Measurements from ENCODE around the gene EMID1.

Gene EMID1

GRCh38 chr22:29290061-29290460 lies 84.4 kb downstream of the EMID1 start:
- Histone ChIP-seq H3K27me3 (replicated peaks; ENCODE audit: control insufficient read depth, insufficient read depth, low read length, poor library complexity, severe bottlenecking) (no peaks in the 10 kb centered on the region), H3K4me1 (ENCODE audit: control insufficient read depth, insufficient read depth, low read length, poor library complexity, severe bottlenecking) (no peaks in the 10 kb centered on the region), H3K4me3 (ENCODE audit: insufficient read depth, low read depth, low read length, poor library complexity, severe bottlenecking) (no peak overlapping the region), H3K36me3 (ENCODE audit: control insufficient read depth, insufficient read depth, low read length) (peaks cover 96% of the 10 kb centered on the region), H3K27ac (ENCODE audit: insufficient read depth, low read length, poor library complexity, severe bottlenecking) (no peak overlapping the region), H3K9me3 (ENCODE audit: control insufficient read depth, low read length) (no peaks in the 10 kb centered on the region)
- no peak for DNase-seq

GRCh38 chr22:29291215-29291614 lies 85.5 kb downstream of the EMID1 start:
- Histone ChIP-seq H3K27ac (ENCODE audit: insufficient read depth, low read length, poor library complexity, severe bottlenecking) (no peak overlapping the region), H3K36me3 (ENCODE audit: control insufficient read depth, insufficient read depth, low read length) (peaks cover 98% of the 10 kb centered on the region), H3K27me3 (replicated peaks; ENCODE audit: control insufficient read depth, insufficient read depth, low read length, poor library complexity, severe bottlenecking) (no peaks in the 10 kb centered on the region), H3K9me3 (ENCODE audit: control insufficient read depth, low read length) (no peaks in the 10 kb centered on the region), H3K4me1 (ENCODE audit: control insufficient read depth, insufficient read depth, low read length, poor library complexity, severe bottlenecking) (no peaks in the 10 kb centered on the region), H3K4me3 (ENCODE audit: insufficient read depth, low read depth, low read length, poor library complexity, severe bottlenecking) (no peak overlapping the region)
- DNase-seq, result no peak

- no peaks in the 10 kb centered on the region for H3K27me3 ChIP-seq (replicated peaks; ENCODE audit: control insufficient read depth, insufficient read depth, low read length, poor library complexity, severe bottlenecking)
- no peaks in the 10 kb centered on the region for H3K4me1 ChIP-seq (ENCODE audit: control insufficient read depth, insufficient read depth, low read length, poor library complexity, severe bottlenecking)
- no peak for DNase-seq
- H3K4me3 ChIP-seq (ENCODE audit: insufficient read depth, low read depth, low read length, poor library complexity, severe bottlenecking), result no peak overlapping the region
- no peaks in the 10 kb centered on the region for H3K9me3 ChIP-seq (ENCODE audit: control insufficient read depth, low read length)
- peaks cover 98% of the 10 kb centered on the region for H3K36me3 ChIP-seq (ENCODE audit: control insufficient read depth, insufficient read depth, low read length)
- no peak overlapping the region for H3K27ac ChIP-seq (ENCODE audit: insufficient read depth, low read length, poor library complexity, severe bottlenecking)
Measured at GRCh38 chr22:29292379-29292778, 86.7 kb downstream of the EMID1 start.

DNA sequence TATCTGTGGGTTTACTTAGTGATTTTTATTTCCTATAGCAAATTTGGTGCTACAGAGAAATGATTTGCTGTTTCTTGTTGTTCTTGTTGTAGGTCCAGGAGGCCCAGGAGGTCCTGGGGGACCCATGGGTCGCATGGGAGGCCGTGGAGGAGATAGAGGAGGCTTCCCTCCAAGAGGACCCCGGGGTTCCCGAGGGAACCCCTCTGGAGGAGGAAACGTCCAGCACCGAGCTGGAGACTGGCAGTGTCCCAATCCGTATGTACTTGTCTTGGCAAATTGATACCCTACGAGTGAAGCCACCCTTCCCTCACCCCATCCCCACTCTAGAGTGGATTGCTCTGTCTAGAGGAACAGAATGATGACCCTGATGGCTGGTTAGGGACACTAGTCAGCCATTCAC lies 92.9 kb downstream of the EMID1 start:
- no peak for DNase-seq
- Histone ChIP-seq H3K27me3 (replicated peaks; ENCODE audit: control insufficient read depth, insufficient read depth, low read length, poor library complexity, severe bottlenecking) (no peaks in the 10 kb centered on the region), H3K27ac (ENCODE audit: insufficient read depth, low read length, poor library complexity, severe bottlenecking) (no peak overlapping the region), H3K4me3 (ENCODE audit: insufficient read depth, low read depth, low read length, poor library complexity, severe bottlenecking) (no peak overlapping the region), H3K9me3 (ENCODE audit: control insufficient read depth, low read length) (no peaks in the 10 kb centered on the region), H3K4me1 (ENCODE audit: control insufficient read depth, insufficient read depth, low read length, poor library complexity, severe bottlenecking) (no peaks in the 10 kb centered on the region), H3K36me3 (ENCODE audit: control insufficient read depth, insufficient read depth, low read length) (peaks cover 60% of the 10 kb centered on the region)

GRCh38 chr22:29299136-29299900 lies 93.6 kb downstream of the EMID1 start:
- no peaks in the 10 kb centered on the region for H3K9me3 ChIP-seq (ENCODE audit: control insufficient read depth, low read length)
- H3K4me1 ChIP-seq (ENCODE audit: control insufficient read depth, insufficient read depth, low read length, poor library complexity, severe bottlenecking), result no peaks in the 10 kb centered on the region
- H3K27ac ChIP-seq (ENCODE audit: insufficient read depth, low read length, poor library complexity, severe bottlenecking), result no peak overlapping the region
- no peaks in the 10 kb centered on the region for H3K27me3 ChIP-seq (replicated peaks; ENCODE audit: control insufficient read depth, insufficient read depth, low read length, poor library complexity, severe bottlenecking)
- H3K36me3 ChIP-seq (ENCODE audit: control insufficient read depth, insufficient read depth, low read length), result peaks cover 53% of the 10 kb centered on the region
- no peak overlapping the region for H3K4me3 ChIP-seq (ENCODE audit: insufficient read depth, low read depth, low read length, poor library complexity, severe bottlenecking)
- DNase-seq, result no peak

DNA sequence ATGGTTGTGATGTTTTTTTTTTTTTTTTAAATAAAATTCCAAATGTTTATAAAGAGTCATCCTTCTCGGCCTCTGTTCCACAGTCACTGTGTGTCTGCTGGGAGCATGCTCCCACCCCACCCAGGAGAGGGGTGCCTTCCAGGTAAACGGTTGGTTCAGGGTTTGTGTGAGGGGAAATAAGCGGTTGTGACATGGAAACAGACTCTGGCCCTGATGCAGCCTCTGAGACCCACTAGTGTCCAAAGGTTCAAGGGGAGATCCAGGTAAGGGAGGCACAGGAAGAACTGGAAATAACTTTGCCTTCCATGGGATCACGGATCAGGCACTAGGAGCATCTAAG lies 94.7 kb downstream of the EMID1 start:
- Histone ChIP-seq H3K27me3 (replicated peaks; ENCODE audit: control insufficient read depth, insufficient read depth, low read length, poor library complexity, severe bottlenecking) (no peaks in the 10 kb centered on the region), H3K4me3 (ENCODE audit: insufficient read depth, low read depth, low read length, poor library complexity, severe bottlenecking) (no peak overlapping the region), H3K4me1 (ENCODE audit: control insufficient read depth, insufficient read depth, low read length, poor library complexity, severe bottlenecking) (no peaks in the 10 kb centered on the region), H3K9me3 (ENCODE audit: control insufficient read depth, low read length) (no peaks in the 10 kb centered on the region), H3K27ac (ENCODE audit: insufficient read depth, low read length, poor library complexity, severe bottlenecking) (no peak overlapping the region), H3K36me3 (ENCODE audit: control insufficient read depth, insufficient read depth, low read length) (peaks cover 42% of the 10 kb centered on the region)
- no peak for DNase-seq

GRCh38 chr22:29300807-29301601 lies 95.3 kb downstream of the EMID1 start:
- no peak overlapping the region for H3K27ac ChIP-seq (ENCODE audit: insufficient read depth, low read length, poor library complexity, severe bottlenecking)

GRCh38 chr22:29301716-29302401 lies 96.2 kb downstream of the EMID1 start:
- H3K4me3 ChIP-seq (ENCODE audit: insufficient read depth, low read depth, low read length, poor library complexity, severe bottlenecking), result no peak overlapping the region
- no peak overlapping the region for H3K27ac ChIP-seq (ENCODE audit: insufficient read depth, low read length, poor library complexity, severe bottlenecking)
- H3K27me3 ChIP-seq (replicated peaks; ENCODE audit: control insufficient read depth, insufficient read depth, low read length, poor library complexity, severe bottlenecking), result no peaks in the 10 kb centered on the region
- no peaks in the 10 kb centered on the region for H3K9me3 ChIP-seq (ENCODE audit: control insufficient read depth, low read length)
- no peak for DNase-seq
- peaks cover 28% of the 10 kb centered on the region for H3K36me3 ChIP-seq (ENCODE audit: control insufficient read depth, insufficient read depth, low read length)
- peaks cover 4% of the 10 kb centered on the region for H3K4me1 ChIP-seq (ENCODE audit: control insufficient read depth, insufficient read depth, low read length, poor library complexity, severe bottlenecking)

More at GRCh38 chr22:29300807-29301601, 95.3 kb downstream of the EMID1 start:
- no peaks in the 10 kb centered on the region for H3K4me1 ChIP-seq (ENCODE audit: control insufficient read depth, insufficient read depth, low read length, poor library complexity, severe bottlenecking)
- no peaks in the 10 kb centered on the region for H3K27me3 ChIP-seq (replicated peaks; ENCODE audit: control insufficient read depth, insufficient read depth, low read length, poor library complexity, severe bottlenecking)
- no peak for DNase-seq
- H3K9me3 ChIP-seq (ENCODE audit: control insufficient read depth, low read length), result no peaks in the 10 kb centered on the region
- peaks cover 36% of the 10 kb centered on the region for H3K36me3 ChIP-seq (ENCODE audit: control insufficient read depth, insufficient read depth, low read length)
- H3K4me3 ChIP-seq (ENCODE audit: insufficient read depth, low read depth, low read length, poor library complexity, severe bottlenecking), result no peak overlapping the region

DNA sequence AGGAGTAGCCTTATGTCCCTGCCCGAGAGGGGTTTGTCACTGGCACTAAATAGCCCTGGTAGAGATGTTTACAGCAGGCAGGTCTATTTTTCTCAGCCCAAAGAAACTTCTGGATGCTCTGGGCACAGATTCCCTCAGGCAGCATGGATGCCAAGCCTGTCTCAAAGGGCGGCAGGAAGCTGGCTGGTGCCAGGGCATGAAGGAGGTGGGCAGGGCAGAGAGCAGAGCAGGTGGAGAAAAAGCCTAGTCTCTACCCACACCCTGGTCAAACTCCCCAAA lies 96.6 kb downstream of the EMID1 start:
- Histone ChIP-seq H3K4me3 (ENCODE audit: insufficient read depth, low read depth, low read length, poor library complexity, severe bottlenecking) (no peak overlapping the region), H3K36me3 (ENCODE audit: control insufficient read depth, insufficient read depth, low read length) (peaks cover 23% of the 10 kb centered on the region)
- DNase-seq, result no peak

More for the DNA sequence above, 96.6 kb downstream of the EMID1 start:
- Histone ChIP-seq H3K4me1 (ENCODE audit: control insufficient read depth, insufficient read depth, low read length, poor library complexity, severe bottlenecking) (peaks cover 6% of the 10 kb centered on the region), H3K9me3 (ENCODE audit: control insufficient read depth, low read length) (no peaks in the 10 kb centered on the region), H3K27ac (ENCODE audit: insufficient read depth, low read length, poor library complexity, severe bottlenecking) (no peak overlapping the region), H3K27me3 (replicated peaks; ENCODE audit: control insufficient read depth, insufficient read depth, low read length, poor library complexity, severe bottlenecking) (no peaks in the 10 kb centered on the region)
